ENCODE data around the gene ABHD11. TPM values are rescaled to one million over a fixed set of nuclear protein-coding genes. Genes with fewer than 3 reads are reported as not detected.

ABHD11 gene
- polyA plus RNA-seq, 3 donors, result 27.2 to 35.6 (median 30.8) TPM

DNA sequence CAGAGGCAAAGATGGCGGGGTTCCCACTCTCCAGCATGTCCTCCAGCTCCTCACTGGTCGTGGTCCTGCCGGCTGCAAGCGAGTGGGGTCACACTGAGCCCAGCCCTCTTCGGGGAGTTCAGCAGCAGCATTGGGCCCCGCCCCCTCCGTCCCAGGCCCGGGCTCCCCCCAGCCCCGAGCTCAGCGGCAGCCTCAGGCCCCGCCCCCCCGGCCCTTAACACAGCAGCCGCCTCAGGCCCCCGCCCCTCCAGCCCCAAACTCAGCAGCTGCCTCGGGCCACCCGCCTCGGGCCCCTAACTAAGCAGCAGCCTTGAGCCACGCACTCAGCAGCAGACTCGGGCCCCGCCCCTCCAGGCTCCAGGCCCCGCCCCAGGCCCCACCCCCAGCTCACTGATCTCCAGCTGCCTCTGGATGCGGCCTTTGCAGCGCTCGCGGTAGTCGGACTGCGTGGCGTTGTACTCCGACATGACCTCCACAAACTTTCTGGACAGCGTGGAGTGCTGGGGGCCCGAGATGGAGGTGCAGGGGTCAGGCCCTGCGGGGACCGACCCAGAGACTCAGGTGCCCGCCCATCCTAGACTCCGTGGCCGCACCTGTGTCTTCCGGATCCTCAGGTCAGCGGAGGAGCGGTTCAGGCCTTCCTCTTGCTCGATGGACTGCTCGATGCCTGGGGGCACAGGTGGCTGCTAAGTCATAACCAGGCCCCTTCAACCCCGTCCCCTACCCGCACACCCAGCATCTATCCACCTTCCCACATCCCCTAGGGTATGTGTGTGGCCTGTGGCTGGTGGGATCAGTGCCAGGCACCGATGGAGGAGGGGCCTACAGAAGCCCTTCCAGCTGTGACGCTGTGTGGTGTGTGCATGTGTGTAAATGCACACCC is 34.6 kb downstream of the ABHD11 start:
- DNase-seq, result peak; percentile 68

DNA sequence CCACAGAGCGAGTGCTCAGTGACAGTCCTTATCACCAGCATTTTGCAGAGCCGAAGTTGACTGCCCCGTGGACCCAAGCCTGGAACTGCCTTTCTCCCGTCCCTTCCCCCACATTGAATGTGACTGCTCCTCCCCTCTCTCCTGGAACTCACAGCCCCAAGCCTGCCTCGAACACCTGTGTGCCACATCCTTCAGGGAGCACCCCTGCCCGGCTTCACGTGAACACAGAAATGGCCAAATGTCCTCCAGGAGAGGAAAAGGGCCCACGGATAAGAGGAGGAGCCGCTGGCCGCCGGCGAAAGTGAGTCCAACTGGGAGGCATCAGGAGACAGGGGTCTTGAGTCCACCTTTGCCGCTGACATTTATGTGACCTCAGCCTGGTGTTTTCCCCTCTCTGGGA is 35.4 kb downstream of the ABHD11 start:
- DNase-seq, result no peak

DNA sequence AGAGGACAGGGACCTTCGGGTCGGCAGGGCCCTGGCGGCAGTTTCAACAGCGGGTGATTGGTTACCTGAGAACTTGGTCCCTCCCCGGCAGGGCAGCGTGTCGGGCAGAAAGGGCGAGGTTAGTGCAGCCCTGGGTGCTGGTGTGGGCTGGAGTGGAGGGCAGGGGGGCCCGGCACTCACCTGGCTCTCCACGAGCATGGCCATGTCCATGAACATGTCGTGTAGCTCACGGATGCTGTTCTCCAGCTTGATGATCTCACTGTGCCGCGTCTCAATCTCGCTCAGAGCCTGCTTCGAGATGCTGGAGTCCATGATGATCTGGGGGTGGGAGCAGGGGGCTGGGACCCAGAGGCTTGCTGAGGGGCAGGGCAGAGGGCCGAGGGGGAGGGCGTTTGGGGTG is 35.9 kb downstream of the ABHD11 start:
- no peak for DNase-seq

DNA sequence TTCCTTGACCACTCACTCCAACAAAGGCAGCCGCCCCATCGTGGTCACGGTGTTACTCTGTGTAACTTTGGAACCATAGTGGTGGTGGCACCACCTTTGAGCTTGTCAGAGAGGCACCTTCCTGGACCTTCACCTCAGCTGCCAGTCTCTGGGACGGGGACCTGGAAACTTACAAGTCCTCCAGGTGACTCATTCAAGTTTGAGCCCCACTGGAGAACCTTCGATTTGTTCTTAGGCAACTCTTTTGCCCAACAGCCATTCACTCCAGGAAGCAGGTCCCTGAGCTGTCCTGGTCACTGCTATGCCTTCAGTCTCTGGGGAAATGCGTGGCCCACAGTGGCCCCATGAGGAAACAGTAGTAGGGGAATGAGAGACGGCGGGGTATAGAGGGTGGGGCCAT is 36.4 kb downstream of the ABHD11 start:
- no peak for DNase-seq

DNA sequence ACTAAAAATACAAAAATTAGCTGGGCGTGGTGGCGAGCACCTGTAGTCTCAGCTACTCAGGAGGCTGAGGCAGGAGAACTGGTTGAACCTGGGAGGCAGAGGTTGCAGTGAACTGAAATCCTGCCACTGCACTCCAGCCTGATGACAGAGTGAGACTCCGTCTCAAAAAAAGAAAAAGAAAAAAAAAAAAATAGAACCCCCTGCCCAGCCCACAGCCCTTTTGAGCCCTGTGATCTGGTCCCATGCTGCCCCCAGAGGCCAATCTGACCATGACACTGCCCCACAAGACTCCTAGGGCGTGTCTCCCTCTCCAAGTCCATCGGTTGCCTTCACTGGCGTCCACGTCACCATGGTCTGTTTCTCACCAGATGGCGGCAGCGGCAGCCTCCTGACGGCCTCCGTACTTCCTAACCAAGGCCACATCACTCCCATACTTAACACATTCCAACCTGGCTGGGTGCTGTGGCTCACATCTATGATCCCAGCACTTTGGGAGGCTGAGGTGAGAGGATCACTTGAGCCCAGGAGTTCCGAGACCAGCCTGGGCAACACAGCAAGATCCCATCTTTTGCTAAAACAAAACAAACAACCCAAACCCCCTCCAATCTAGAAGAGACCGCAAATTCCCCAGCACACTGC is 37.1 kb downstream of the ABHD11 start:
- no peak for DNase-seq

DNA sequence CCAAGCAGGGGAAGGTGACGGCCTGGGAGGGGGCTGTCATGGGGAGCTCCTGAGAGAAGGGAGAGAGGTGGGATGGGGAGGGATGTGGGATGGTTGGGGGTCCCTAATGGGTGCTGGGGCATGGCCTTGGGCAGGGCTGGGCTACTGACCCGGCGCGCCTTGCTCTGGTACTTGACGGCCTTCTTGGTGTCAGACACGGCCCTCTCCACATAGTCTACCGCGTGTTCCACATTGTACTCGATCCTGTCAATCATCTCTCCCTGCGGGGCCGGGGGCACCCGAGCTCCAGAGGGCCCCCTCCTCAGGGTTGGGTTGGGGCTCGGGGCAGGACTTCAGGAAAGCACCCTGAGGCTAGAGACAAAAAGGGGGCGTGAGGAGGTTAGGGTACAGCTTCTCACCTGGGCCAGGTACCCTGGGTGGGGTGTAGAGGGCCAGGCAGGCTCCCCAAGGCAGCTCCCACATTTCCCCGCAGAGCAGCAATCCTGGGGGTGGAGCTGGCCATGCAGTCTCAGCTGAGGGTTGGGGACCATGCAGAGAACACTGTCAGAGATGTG is 37.9 kb downstream of the ABHD11 start:
- no peak for DNase-seq

DNA sequence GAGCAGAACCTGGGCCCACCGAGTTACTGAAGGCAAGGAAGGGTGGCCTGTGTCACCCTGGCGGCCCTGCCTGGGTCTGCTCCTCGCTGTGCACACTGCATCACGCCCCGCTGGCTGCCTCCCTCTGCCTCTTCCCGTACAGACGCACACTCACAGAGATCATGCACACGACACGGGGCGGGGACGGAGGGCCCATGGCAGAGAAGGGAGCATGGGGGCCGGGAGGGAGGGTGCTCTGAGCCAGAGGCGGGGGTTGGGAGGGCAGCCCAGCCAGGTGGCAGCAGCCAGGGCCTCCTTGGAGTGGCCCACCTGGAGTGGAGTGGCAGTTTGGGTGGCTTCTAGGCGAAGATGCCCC is 38.6 kb downstream of the ABHD11 start:
- DNase-seq, result no peak

DNA sequence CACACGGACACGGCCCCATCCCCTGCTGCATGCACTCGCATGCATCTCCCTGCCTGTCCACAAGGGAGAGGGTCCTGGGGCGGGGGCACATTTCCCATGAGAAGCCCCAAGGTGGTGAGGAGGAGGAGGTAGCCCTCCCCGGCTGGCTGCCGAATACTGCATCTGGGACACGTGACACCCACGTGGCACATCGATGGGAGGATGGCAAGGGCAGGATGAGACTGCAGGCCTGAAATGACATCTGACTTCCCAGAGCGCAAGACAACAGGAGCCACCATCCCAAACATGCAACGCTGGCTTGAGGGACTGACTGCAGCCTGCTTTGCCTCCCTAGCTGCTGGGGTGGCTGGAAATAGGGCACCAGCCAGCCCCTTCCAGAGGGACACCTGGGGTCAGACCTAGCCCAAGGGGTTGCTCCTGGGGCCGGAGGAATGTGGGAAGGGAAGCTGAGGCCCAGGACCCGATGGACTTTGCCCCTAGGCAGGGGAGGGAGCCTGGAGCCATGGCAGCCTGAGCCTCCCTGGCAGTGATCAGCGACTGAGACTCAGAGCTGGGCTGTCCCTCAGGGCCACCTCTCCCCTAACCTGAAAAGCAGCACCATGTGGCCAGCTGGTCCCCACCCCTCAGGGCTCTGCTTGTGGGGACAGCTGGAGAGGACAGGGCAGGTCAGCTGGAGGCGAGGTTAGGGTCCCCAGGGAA is 39.1 kb downstream of the ABHD11 start:
- no peak for DNase-seq

DNA sequence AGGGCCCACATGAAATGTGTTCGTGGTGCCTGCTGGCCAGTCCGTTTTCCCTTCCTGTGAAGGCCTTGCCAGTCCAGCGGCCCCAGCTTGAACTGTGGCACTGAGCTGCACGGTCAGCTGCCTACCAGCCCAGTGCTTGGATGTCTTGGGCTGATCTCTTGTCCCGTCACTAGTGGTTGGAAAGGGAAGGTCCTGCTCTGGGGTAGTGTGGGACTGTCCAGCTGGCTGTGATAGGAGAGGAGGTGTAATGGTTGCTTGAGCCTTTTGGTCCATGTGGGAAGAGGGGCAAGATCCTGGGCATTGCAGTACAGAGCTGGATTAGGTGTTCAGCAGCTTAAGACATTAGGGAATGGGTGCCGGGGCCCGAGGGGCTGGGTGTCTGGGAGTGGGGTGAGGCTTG is 40.2 kb downstream of the ABHD11 start:
- no peak for DNase-seq

DNA sequence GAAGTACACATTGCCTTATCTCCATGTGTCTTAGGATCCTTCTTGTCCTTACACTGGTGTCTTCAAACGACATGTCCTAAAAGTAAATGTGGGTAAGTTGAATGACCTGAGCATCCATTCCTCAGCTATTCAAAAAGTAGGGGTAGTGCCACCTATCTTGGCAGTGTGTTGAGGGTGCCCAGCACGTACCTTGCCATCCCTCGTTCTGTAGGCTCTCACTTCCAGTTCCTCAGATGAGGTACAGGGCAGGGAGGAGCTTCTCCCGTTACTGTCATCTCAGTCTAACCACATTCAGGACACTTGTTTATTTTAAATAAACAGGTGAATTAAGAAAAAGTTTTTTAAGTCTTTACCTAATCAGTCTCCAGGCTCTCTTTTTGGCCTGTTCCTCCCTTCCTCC is 42.2 kb downstream of the ABHD11 start:
- no peak for DNase-seq

DNA sequence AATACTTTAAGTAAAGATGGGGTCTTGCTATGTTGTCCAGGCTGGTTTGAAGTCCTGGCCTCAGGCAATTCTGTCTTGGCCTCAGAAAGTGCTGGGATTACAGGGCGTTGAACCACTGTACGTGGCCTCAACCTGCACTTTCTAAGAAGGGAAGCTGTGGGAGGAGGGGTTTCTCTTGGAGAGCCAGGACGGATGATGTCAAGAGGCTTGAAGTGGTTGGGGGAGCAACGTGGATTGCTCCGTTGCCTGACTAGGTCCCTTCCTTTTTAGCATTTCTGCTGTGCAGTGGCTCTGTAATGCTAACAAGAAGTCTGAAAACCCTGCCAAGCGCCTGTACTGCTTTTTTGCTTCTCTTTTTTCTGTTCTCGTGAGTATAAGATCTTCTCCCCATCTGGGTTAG is 48.0 kb downstream of the ABHD11 start:
- DNase-seq, result no peak

DNA sequence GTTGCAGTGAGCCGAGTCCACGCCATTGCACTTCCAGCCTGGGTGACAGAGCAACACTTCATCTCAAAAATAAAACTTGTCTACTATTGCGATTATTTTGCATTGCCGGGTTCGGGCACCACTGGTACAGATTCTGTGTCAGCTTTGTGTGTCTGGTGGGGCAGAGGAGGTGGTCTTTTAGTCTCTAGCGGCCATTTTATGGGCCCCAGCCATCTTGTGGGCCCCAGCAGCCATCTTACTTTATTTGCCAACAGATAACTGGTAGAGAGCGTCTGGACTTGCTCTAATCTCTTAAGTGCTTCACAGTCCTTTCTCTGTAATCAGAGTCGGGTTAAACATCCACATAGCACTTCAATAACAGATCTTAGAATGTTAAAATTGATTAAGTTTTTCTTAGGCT is 50.3 kb downstream of the ABHD11 start:
- no peak for DNase-seq

Other genes with a start within 250 kb of the ABHD11 start
- 10 to 100 TPM; 70.2 to 77.8 (median 72.8) TPM for gene BAZ1B, start 216.5 kb downstream of the ABHD11 start, polyA plus RNA-seq (ENCODE audit: insufficient read length in 3 of 3)
- gene BCL7B, start 181.1 kb downstream of the ABHD11 start, polyA plus RNA-seq (ENCODE audit: insufficient read length in 3 of 3), result 10 to 100 TPM; 41.6 to 46.2 (median 42.8) TPM
- gene TBL2, start 160.2 kb downstream of the ABHD11 start, polyA plus RNA-seq (ENCODE audit: insufficient read length in 3 of 3), result 10 to 100 TPM; 40.2 to 42.8 (median 41.9) TPM
- 1 to 10 TPM; 5.5 to 8.7 (median 7.3) TPM for gene MLXIPL, start 114.3 kb downstream of the ABHD11 start, polyA plus RNA-seq (ENCODE audit: insufficient read length in 3 of 3)
- 10 to 100 TPM; 15.4 to 19.4 (median 18.9) TPM for gene VPS37D, start 71.0 kb downstream of the ABHD11 start, polyA plus RNA-seq (ENCODE audit: insufficient read length in 3 of 3)
- 10 to 100 TPM; 10.6 to 12.4 (median 11.8) TPM for gene DNAJC30, start 55.3 kb downstream of the ABHD11 start, polyA plus RNA-seq (ENCODE audit: insufficient read length in 3 of 3)
- gene BUD23, start 55.2 kb downstream of the ABHD11 start, polyA plus RNA-seq (ENCODE audit: insufficient read length in 3 of 3), result 100 to 1,000 TPM in 1 of 3 donors, 10 to 100 TPM in 2; 82.1 to 105 (median 96.3) TPM
- gene STX1A, start 19.1 kb downstream of the ABHD11 start, polyA plus RNA-seq (ENCODE audit: insufficient read length in 3 of 3), result 10 to 100 TPM; 10.8 to 13.0 (median 11.4) TPM
- 10 to 100 TPM; 67.0 to 69.6 (median 69.2) TPM for gene CLDN3, start 31.5 kb upstream of the ABHD11 start, polyA plus RNA-seq (ENCODE audit: insufficient read length in 3 of 3)
- 10 to 100 TPM; 76.8 to 91.5 (median 90.7) TPM for gene CLDN4, start 92.2 kb upstream of the ABHD11 start, polyA plus RNA-seq (ENCODE audit: insufficient read length in 3 of 3)
- gene METTL27, start 103.7 kb upstream of the ABHD11 start, polyA plus RNA-seq (ENCODE audit: insufficient read length in 3 of 3), result 10 to 100 TPM in 2 of 3 donors, 1 to 10 TPM in 1; 8.8 to 13.6 (median 13.0) TPM
- gene TMEM270, start 122.4 kb upstream of the ABHD11 start, polyA plus RNA-seq (ENCODE audit: insufficient read length in 3 of 3), result not detected

Data from renal pelvis (tissue), 4 donors.